ENCODE data around the gene NPTXR.

Gene NPTXR

GRCh38 chr22:38843657-38844314 lies at the start of gene NPTXR:
Gene NPTXR, minus strand, starts transcription at chr22:38844028.
- DNase-seq = peak; percentile 35

- DNase-seq = no peak
These were observed 47.4 kb upstream of the NPTXR start for GRCh38 chr22:38891256-38891655.

- no peak for DNase-seq
These were observed 46.5 kb upstream of the NPTXR start for GRCh38 chr22:38890377-38890776.

GRCh38 chr22:38886333-38886732 lies 42.5 kb upstream of the NPTXR start:
- DNase-seq = no peak

DNA sequence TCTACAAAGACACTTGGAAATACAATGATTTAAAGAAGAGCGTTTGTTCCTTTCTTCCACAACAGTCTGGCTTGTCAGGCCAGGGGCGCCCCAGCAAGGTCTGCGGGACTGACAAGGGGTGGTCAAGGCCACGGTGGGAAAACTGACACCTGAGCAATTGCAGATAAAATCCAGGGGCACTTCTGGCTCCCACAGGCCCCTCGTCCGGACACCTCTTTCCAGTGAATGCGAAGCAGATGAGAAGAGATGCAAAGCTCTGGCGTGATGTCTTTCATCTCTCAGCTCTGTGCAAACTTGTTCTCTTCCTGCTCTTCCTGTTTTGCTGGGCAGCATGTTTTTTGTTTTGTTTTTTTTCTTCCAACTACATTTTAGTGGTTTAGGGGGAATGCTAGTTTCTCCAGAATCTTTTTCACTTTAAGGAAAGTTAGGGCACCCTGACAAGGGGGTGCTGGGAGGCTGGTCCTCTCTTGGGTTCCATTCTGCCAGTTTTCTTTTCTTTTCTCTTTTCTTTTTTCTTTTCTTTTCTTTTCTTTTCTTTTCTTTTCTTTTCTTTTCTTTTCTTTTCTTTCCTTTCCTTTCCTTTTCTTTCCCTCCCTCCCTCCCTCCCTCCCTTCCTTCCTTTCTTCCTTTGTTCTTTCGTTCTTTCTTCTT lies 39.3 kb upstream of the NPTXR start:
- DNase-seq = no peak

DNA sequence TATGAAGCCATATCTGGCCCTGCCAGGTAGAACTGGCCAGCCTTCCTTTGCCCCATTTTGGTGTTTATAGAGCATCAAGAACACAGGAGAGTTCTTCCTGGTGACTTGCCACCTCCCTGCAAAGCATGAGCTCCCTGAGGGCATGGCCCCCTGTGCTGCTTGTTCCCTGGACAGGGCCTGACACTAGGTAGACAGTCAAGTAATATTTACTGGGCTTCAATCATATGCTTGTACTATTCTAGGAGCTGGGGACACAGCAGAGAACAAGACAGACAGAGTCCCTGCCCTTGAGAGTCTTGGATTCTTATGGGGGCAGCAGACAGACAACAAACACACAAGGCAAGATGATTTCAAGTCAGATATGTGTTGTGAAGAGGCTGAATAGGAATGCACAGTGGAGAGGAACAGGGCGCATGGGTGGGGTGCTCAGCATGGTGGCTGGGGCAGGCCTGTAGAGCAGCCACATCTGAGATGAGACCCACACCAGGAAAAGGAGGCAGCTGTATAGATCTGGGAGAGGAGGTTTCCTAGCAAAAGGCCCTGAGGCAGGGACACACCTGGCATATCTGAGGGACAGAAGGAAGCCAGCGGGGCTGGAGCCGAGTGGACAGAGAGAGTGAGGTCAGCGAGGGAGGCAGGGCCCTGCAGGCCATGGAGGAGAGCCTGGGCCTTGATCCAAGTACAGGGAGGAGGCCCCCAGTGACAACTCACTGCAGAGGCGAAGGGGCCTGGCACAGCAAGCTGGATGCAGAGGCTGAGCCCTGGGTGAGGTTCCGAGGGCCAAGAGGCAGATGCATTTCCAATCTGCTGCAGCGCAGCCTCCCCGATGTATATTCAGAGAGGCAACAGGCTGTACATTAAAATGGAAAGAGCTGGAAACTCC lies 38.4 kb upstream of the NPTXR start:
- DNase-seq = no peak

DNA sequence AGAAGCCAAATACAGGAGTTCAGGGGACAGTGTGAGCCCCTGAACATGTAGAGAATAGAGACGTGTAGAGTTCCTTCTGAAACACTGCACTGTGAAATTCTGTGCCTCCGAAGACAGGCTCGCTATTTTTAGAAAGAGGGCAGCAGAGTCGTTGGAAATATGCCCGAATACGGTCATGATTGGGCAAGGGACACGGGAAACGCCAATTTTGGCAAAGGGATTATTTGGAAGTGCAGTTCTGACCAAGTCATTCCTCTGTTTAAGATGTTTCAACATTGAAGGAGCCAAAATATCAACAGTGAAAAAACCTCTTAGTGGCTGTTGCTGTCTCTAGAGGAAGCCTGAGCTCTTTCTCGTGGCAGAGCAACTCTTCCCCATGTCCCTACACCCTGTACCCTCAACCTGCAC lies 37.6 kb upstream of the NPTXR start:
- no peak for DNase-seq

DNA sequence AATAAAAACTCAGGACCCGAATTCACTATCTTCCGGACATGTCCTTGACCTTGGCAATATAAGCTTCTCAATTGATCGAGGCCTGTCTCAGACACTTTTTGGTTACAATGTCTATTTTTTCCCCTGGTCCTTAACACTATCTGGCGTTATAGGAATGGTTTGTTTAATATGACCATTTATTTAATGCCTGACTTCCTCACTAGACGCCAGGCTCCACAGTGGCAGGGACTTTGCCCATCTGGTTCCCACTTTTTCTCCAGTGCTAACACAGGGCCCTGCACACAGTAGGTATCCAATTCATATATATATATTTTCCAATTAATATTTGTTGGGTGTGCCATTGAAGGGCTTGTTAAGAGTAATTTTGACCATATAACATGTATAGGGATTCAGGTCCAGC lies 36.1 kb upstream of the NPTXR start:
- no peak for DNase-seq

GRCh38 chr22:38879108-38879729 lies 35.4 kb upstream of the NPTXR start:
- no peak for DNase-seq

GRCh38 chr22:38878001-38878400 lies 34.2 kb upstream of the NPTXR start:
- DNase-seq = no peak

- DNase-seq = no peak
These were observed 30.8 kb upstream of the NPTXR start for GRCh38 chr22:38874529-38875222.

DNA sequence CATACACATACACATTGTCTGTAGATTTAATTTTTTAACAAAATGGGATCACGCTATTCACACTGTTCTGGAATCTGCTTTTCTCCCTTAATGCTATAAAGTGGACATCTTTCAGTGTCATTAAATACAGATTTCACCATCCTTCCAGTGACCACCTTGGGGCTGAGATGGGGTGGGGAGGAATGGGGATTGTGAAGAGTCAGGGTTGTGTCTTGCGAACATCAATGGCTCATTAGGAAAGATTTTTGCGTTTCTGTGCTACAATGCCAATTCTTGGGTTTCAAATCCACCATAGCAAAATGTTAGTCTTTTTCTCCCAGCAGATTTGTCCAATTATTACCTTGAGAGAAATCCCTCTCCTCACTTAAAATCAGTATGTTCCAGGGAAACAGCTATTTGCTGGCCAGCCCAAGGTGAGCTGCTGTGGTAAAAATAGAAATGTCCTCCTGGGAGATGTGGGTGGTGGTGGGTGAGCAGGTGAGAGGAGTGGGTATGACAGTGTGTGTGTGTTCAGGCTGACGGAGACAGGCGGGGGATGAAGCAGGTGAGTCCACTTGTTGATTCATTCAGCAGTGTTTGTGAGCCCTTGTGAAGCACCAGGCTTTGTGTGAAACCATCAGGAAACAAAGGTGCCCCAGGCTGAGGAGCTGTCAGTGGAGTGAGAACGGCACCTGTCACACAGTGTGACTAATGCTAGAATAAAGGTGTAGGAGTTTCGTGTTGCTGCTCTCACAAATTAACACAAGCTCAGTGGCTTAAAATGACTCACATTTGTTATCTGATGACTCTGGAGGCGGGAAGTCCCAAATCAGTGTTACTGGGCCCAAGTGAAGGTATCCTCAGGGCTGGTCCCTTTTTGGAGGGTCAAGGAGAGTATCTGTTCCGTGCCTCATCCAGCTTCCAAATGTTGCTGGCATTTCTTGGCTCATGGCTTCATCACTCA lies 29.9 kb upstream of the NPTXR start:
- peak; percentile 46 for DNase-seq

- DNase-seq = no peak
These were observed 29.0 kb upstream of the NPTXR start for GRCh38 chr22:38872831-38873248.

DNA sequence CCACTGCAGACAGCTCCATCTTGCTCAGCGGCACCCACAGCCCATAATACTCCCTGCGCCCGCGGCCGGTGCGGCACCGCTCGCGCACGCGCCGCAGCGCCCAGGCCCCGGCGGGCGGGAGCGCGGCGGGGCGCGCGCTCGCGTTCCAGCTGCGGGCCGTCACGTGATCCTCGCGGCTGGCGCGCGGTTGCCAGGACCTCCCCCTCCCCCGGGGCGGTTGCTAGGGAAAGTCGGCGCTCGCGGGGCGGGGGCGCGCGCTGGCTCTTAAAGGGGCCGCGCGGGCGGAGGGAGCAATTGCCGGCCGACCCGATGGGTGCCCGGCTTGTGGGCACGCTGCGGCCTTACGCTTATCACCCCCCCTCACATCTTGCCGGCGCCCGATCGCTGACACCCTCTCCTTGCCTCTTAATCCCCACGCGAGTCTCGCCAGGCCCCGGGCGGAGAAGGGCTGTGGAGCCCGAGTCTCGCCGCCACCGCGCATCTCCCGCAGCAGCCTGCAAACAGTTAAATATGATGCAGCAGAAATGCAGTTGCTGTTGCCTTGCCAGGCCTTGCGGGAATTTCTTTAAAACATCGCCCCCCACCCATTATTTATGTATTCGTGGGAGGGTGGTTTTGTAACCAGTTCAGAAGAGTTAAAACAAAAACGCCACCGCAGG lies 28.5 kb upstream of the NPTXR start, which contains the start of gene CBX6:
Gene CBX6 (minus strand): TSS at position 45 of the 659 bp plus-strand sequence. CDS start 26 bp downstream, at position 19.
- peak; percentile 94 for DNase-seq

DNA sequence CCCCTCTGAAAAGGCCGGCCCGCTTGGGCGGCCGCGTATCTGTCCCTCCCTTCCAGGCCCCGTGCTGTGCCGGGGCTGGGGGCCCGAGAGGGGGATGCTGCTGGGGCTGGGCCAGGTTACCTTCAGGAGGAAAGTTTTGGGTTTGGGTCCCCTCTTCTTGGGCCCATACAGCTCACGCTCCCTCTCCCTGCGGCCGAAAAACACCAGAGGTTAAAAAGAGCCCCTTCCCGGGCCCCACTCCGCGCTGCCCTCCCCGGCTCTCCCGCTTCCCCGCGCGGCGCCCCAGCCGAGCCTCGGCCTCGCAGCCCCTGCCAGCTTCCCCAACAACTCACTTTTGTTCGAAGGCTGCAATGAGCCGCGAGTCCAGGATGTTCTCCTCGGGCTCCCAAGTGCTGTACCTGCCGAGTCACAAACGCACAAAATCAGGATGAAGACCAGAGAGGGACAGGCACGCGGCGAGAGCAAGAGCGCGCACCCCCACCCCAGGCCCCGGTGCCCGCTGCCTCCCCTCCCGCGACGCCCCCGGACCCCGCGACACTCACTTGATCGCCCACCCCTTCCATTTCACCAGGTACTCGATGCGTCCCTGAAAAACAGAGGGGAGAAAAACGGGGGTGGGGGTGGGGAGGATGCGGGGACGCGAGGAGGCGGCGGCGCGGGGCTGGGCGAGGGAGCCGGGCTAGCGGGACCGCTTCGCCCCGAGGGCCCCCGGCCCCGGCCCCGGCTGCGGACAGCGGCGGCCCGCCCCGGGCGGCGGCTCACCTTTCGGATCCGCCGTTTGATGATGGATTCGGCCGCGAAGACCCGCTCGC lies 27.7 kb upstream of the NPTXR start:
- no peak for DNase-seq

DNA sequence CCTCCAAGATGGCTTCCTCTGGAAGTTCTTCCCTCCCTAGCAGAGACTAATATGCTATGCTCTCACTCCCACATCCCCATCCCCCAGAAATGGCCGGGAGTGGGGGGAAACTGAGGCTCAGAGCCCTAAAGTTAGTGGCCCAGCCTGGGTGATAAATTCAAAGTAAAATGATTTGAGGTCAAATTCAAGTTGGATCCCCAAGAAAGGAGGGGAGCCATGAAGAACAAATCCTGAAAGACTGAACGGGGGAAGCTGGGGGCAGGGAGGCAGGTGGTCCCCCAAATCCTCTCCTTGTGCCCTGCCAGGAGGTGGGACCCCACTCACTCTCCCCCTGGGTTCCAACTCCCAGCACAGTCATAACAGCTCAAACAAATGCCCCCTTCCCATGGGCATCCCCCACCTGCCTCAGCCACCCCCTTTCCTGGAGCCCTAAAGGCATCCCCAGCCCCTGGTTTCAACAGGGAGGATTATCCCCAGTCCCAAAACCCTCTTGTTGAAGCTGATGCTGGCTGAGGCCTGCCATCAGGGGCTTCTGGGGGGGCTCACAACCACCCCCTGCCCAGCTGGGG lies 27.0 kb upstream of the NPTXR start:
- DNase-seq = no peak

GRCh38 chr22:38870312-38870741 lies 26.5 kb upstream of the NPTXR start:
- peak; percentile 89 for DNase-seq

GRCh38 chr22:38869663-38870062 lies 25.8 kb upstream of the NPTXR start:
- DNase-seq = no peak

DNA sequence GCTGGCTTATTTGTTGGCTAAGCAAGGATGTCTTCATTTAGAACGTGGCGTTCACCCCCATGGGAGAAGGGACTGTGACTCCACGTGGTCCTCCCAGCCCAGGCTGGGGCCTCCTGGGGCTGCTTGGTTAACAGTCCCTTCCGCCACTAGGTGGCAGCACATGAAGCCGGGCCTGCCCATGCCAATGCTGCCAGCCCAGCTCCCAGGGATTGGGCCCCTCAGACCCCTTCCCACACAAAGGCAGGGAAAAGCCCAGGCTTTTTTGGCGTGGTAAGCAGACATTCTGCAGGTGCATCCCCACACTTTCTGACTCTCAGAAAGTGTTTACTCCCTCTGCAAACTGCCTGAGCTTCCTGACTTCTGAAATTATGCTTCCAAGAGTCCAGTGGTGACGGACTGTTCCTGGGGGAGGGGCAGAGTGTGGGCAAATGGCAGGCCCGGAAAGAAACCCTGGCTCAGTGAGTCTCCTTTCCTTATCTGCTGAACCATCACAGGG lies 25.1 kb upstream of the NPTXR start:
- DNase-seq = peak; percentile 85
